Natural killer cell (primary cell): ENCODE results near the gene GIPR. TPM values are rescaled to one million over a fixed set of nuclear protein-coding genes. Genes with fewer than 3 reads are reported as not detected.
A peak's percentile ranks its signal among the peaks of the same experiment; 100 is the strongest.

Experiments used
- ATAC-seq, 3 donors: fragments of 150-1000 bp in 2 of 3; fragments of 200-7000 bp in 1 of 3; cut with Tn5 transposase; 1 replicate in 1 of 3; 2 replicates in 2 of 3; pipeline ENCODE4 v1.10.0; 2021; ENCODE audit warnings: mild to moderate bottlenecking in 2 of 3, moderate library complexity in 2 of 3
- DNase-seq, 2 donors: peaks; one replicate each; pipeline versions ENCODE4 v3.0.0 to v3.0.0-alpha.2; 2013 to 2021; ENCODE audit warnings: mixed read lengths in 1 of 2
- H3K27ac ChIP-seq: one replicate; pipeline ENCODE4 v1.5.1; 2013; ENCODE audit warnings: mild to moderate bottlenecking, low read length
- H3K27me3 ChIP-seq: one replicate; pipeline ENCODE4 v1.6.1; 2013; ENCODE audit warnings: low read length; ENCODE audit not compliant: control insufficient read depth, insufficient read depth
- H3K36me3 ChIP-seq: one replicate; pipeline ENCODE4 v1.6.1; 2013; ENCODE audit warnings: low read length; ENCODE audit not compliant: control insufficient read depth, insufficient read depth
- H3K4me1 ChIP-seq: one replicate; pipeline ENCODE4 v1.6.1; 2013; ENCODE audit warnings: low read length; ENCODE audit not compliant: control insufficient read depth, insufficient read depth
- H3K4me3 ChIP-seq: one replicate; pipeline ENCODE4 v1.5.1; 2013; ENCODE audit warnings: low read length
- H3K9me3 ChIP-seq: one replicate; pipeline ENCODE4 v1.6.1; 2013; ENCODE audit warnings: low read length; ENCODE audit not compliant: control insufficient read depth, insufficient read depth
- H3K27ac Mint-ChIP-seq, 2 donors: one replicate each; pipeline ENCODE4 v1.8.0; 2022; ENCODE audit warnings: mild to moderate bottlenecking in 2 of 2, mixed read lengths in 2 of 2, moderate library complexity in 1 of 2
- H3K27me3 Mint-ChIP-seq, 2 donors: one replicate each; pipeline ENCODE4 v1.8.0; 2022; ENCODE audit warnings: low read depth in 2 of 2, mixed read lengths in 2 of 2
- H3K36me3 Mint-ChIP-seq: one replicate; pipeline ENCODE4 v1.8.0; 2022; ENCODE audit warnings: mixed read lengths
- H3K4me1 Mint-ChIP-seq, 2 donors: one replicate each; pipeline ENCODE4 v1.8.0; 2022; ENCODE audit warnings: mixed read lengths in 2 of 2
- H3K4me3 Mint-ChIP-seq: one replicate; pipeline ENCODE4 v1.8.0; 2022; ENCODE audit warnings: mild to moderate bottlenecking, moderate library complexity, mixed read lengths
- H3K9me3 Mint-ChIP-seq, 2 donors: one replicate each; pipeline ENCODE4 v1.8.0; 2022; ENCODE audit warnings: mixed read lengths in 2 of 2
- WGBS: methylation state at CpG from one replicate; pipeline ENCODE4 v1.1.7; 2013; ENCODE audit warnings: missing lambda C conversion rate; ENCODE audit not compliant: insufficient coverage; 5-methylcytosine and 5-hydroxymethylcytosine counted together
- intact Hi-C: fragments of 100-400 bp; cut with micrococcal nuclease; formaldehyde crosslinking; loops from one replicate; pipeline ENCODE4 v1.14.2; 2022
- total RNA-seq, 4 donors: library from RNA; stranded (reverse); fragments of 120-200 nt in 1 of 4; gene quantifications; one replicate each; pipeline versions ENCODE4 v1.2.3 to v1.2.4, GENCODE V29; 2013 to 2022
- TF ChIP-seq, protein P1 (sequence below): fragments of 200-600 bp; IDR thresholded peaks from one replicate; pipeline ENCODE4 v1.8.0; 2022; ENCODE audit warnings: antibody characterized with exemption

Gene GIPR, protein sequence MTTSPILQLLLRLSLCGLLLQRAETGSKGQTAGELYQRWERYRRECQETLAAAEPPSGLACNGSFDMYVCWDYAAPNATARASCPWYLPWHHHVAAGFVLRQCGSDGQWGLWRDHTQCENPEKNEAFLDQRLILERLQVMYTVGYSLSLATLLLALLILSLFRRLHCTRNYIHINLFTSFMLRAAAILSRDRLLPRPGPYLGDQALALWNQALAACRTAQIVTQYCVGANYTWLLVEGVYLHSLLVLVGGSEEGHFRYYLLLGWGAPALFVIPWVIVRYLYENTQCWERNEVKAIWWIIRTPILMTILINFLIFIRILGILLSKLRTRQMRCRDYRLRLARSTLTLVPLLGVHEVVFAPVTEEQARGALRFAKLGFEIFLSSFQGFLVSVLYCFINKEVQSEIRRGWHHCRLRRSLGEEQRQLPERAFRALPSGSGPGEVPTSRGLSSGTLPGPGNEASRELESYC
- 10 to 100 TPM; 20.7 to 24.5 (median 21.5) TPM for total RNA-seq
- total RNA-seq (2013), result 4.9 TPM

DNA sequence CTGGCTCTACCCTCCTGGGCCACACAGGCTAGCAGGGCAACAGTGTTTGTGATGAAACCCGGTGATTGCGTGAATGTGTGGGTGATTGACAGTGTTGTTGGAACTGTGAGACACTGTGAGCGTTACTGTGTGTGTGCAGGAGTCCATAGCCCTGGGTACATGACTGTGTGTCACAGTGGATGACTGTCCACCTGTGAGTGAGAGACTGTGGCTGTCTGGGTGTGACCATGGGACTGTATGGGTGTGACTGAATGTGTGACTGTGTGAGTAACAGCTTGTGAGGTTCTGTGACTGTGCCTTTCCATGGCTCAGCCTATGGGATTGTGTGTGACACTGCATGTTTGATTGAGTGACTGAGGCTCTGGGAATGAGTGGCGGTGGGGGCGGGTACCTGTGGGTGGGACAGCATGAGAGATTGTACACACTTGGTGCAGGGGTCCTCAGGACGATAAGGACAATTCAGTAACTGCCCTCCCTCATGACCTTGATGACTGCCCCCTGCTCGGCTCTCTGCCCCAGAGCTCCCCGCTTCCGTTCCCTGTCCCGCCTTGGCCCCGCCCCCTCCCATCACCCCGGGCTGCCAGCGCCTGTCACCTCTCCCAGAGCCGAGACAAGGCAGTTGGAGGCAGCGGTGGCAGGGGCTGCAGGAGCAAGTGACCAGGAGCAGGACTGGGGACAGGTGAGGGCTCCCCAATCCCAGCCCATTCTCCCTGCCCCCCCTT is at the start of gene GIPR:
TSS of gene GIPR (plus strand) at position 602 of the 722 bp plus-strand sequence. CDS start 1,300 bp downstream, outside the sequence.
- TF ChIP-seq, protein P1, sequence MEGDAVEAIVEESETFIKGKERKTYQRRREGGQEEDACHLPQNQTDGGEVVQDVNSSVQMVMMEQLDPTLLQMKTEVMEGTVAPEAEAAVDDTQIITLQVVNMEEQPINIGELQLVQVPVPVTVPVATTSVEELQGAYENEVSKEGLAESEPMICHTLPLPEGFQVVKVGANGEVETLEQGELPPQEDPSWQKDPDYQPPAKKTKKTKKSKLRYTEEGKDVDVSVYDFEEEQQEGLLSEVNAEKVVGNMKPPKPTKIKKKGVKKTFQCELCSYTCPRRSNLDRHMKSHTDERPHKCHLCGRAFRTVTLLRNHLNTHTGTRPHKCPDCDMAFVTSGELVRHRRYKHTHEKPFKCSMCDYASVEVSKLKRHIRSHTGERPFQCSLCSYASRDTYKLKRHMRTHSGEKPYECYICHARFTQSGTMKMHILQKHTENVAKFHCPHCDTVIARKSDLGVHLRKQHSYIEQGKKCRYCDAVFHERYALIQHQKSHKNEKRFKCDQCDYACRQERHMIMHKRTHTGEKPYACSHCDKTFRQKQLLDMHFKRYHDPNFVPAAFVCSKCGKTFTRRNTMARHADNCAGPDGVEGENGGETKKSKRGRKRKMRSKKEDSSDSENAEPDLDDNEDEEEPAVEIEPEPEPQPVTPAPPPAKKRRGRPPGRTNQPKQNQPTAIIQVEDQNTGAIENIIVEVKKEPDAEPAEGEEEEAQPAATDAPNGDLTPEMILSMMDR, result no peak
- Mint-ChIP-seq H3K27ac (peak within 1 kb of the TSS; percentile 76 to 85), H3K4me3 (peak within 1 kb of the TSS; percentile 88), H3K4me1 (peaks cover 31 to 45% of the 10 kb centered on the region in 2 donors), H3K36me3 (no peaks in the 10 kb centered on the region), H3K27me3 (peaks cover 0 to 12% of the 10 kb centered on the region in 2 donors), H3K9me3 (no peaks in the 10 kb centered on the region)
- intact Hi-C loops, result loop anchor here (1.0 to 2.0 kb wide), 2 partner anchors 13 to 25 kb away; partner anchors contain the start of gene QPCTL
- DNase-seq (peak; percentile 57 to 71), ATAC-seq (peak; percentile 73 to 85 (median 78))
- WGBS, result 11% methylated on average over 15 of the region's 15 CpGs
- Histone ChIP-seq H3K27me3 (peaks cover 7% of the 10 kb centered on the region), H3K4me1 (peaks cover 42% of the 10 kb centered on the region), H3K9me3 (no peaks in the 10 kb centered on the region), H3K36me3 (no peaks in the 10 kb centered on the region), H3K4me3 (peak within 1 kb of the TSS; percentile 56), H3K27ac (peak within 1 kb of the TSS; percentile 12)

DNA sequence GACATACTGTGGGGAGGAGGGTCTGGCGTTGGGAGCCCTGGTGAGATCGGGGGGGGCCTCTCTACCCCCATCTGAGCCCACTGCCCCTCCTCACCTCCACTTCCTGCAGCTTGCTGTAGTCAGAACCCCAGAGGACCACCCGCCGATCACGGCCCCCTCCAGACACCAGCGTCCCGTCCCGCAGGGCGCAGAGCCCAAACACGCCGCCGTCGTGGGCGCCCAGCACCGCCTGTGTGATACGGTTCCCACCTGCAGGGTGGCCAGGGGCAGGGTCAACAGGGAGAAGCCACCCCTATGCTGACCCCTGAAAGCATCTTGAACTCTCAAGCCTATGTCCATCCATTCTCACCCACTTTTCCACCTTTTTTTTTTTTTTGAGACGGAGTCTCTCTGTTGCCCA is 46.6 kb upstream of the GIPR start:
- intact Hi-C loops, result no loop called here
- Mint-ChIP-seq H3K27me3 (no peaks in the 10 kb centered on the region), H3K27ac (no peak overlapping the region)

DNA sequence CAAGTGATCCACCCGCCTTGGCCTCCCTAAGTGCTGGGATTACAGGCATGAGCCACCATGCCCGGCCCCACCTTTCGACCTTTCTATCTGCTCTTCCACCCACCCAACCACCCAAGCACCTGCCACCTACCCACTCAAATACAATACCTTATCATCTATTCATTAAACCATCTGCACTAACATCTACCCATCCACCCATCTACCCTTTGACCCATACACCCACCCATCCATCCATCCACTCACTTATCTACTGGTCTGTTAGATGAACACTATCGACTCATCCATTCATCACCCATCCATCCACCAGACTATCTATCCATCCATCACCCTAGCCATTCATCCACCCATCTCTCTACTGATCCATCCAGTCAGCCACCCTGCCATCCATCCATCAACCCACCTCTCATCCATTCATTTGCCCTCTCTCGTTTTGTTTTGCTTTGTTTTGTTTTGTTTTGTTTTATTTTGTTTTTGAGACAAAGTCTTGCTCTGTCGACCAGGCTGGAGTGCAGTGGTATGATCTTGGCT is 46.0 kb upstream of the GIPR start:
- peaks cover 55% of the 10 kb centered on the region for H3K36me3 ChIP-seq
- no peak overlapping the region for H3K4me3 Mint-ChIP-seq
- H3K4me1 ChIP-seq, result no peaks in the 10 kb centered on the region
- H3K27me3 ChIP-seq, result no peaks in the 10 kb centered on the region
- H3K4me3 ChIP-seq, result no peak overlapping the region
- H3K4me1 Mint-ChIP-seq, result peaks cover 0 to 4% of the 10 kb centered on the region in 2 donors
- no peaks in the 10 kb centered on the region for H3K36me3 Mint-ChIP-seq
- intact Hi-C loops, result no loop called here
- H3K9me3 Mint-ChIP-seq, result no peaks in the 10 kb centered on the region
- H3K27ac ChIP-seq, result no peak overlapping the region
- peak overlapping the region in 1 of 2 donors; percentile 29 for H3K27ac Mint-ChIP-seq
- no peak for DNase-seq
- TF ChIP-seq, protein P1, result no peak
- ATAC-seq, result no peak
- no peaks in the 10 kb centered on the region for H3K27me3 Mint-ChIP-seq
- WGBS, result 98% methylated on average over 5 of the region's 6 CpGs
- no peaks in the 10 kb centered on the region for H3K9me3 ChIP-seq

More for the DNA sequence above, 46.6 kb upstream of the GIPR start:
- DNase-seq (no peak), ATAC-seq (no peak)
- TF ChIP-seq, protein P1, result no peak
- no peak overlapping the region for H3K4me3 Mint-ChIP-seq
- peaks cover 0 to 4% of the 10 kb centered on the region in 2 donors for H3K4me1 Mint-ChIP-seq
- Histone ChIP-seq H3K27ac (no peak overlapping the region), H3K9me3 (no peaks in the 10 kb centered on the region), H3K4me3 (no peak overlapping the region), H3K27me3 (no peaks in the 10 kb centered on the region), H3K4me1 (no peaks in the 10 kb centered on the region), H3K36me3 (peaks cover 52% of the 10 kb centered on the region)
- WGBS, result 98% methylated on average over 16 of the region's 17 CpGs
- no peaks in the 10 kb centered on the region for H3K9me3 Mint-ChIP-seq
- H3K36me3 Mint-ChIP-seq, result no peaks in the 10 kb centered on the region
